HepG2 (cell line): ENCODE measurements around the gene FLAD1. TPM values are rescaled to one million over a fixed set of nuclear protein-coding genes. Genes with fewer than 3 reads are reported as not detected.

Experiments used
- AKAP8 ChIP-seq: sonication (generic); formaldehyde crosslinking; IDR thresholded peaks from 2 replicates; pipeline ENCODE4 v1.5.1; 2020; ENCODE audit warnings: mild to moderate bottlenecking, missing genetic modification reagents
- ARNT2 ChIP-seq: sonication (generic); formaldehyde crosslinking; IDR thresholded peaks from 2 replicates; pipeline ENCODE4 v1.8.0; 2022; ENCODE audit warnings: mild to moderate bottlenecking, low read depth, missing genetic modification reagents, moderate library complexity
- CENPT ChIP-seq: sonication (generic); formaldehyde crosslinking; IDR thresholded peaks from 2 replicates; pipeline ENCODE4 v1.8.0; 2022; ENCODE audit warnings: low read depth, mild to moderate bottlenecking, moderate library complexity, missing genetic modification reagents
- GMEB2 ChIP-seq: IDR thresholded peaks from 2 replicates; pipeline ENCODE4 v1.6.1; 2016; ENCODE audit warnings: missing biosample characterization, missing genetic modification reagents, low read depth
- HDAC1 ChIP-seq: sonication (generic); formaldehyde crosslinking; IDR thresholded peaks from 2 replicates; pipeline ENCODE4 v1.5.1; 2020; ENCODE audit warnings: mild to moderate bottlenecking, missing genetic modification reagents
- HMGXB4 ChIP-seq, 2 experiments: sonication (generic) in 1 of 2; formaldehyde crosslinking in 1 of 2; IDR thresholded peaks; 2 replicates each; pipeline versions ENCODE4 v1.4.0 to v1.6.1; 2018 to 2020; ENCODE audit warnings: missing genetic modification reagents in 2 of 2, borderline replicate concordance in 1 of 2, low read depth in 1 of 2, mild to moderate bottlenecking in 1 of 2, missing biosample characterization in 1 of 2
- KDM2A ChIP-seq: sonication (generic); formaldehyde crosslinking; IDR thresholded peaks from 2 replicates; pipeline ENCODE4 v1.4.0; 2020; ENCODE audit warnings: low read depth, missing genetic modification reagents, borderline replicate concordance
- NFE2 ChIP-seq: sonication (generic); formaldehyde crosslinking; IDR thresholded peaks from 2 replicates; pipeline ENCODE4 v1.4.0; 2020; ENCODE audit warnings: missing genetic modification reagents
- REPIN1 ChIP-seq: sonication (generic); formaldehyde crosslinking; IDR thresholded peaks from 2 replicates; pipeline ENCODE4 v1.8.0; 2022; ENCODE audit warnings: missing genetic modification reagents, low read depth, mild to moderate bottlenecking, borderline replicate concordance
- SOX6 ChIP-seq, 2 experiments: fragments of 450-650 bp in 1 of 2; sonication (generic) in 1 of 2; formaldehyde crosslinking in 1 of 2; IDR thresholded peaks; 2 replicates each; pipeline versions ENCODE4 v1.4.0 to v1.6.1; 2017 to 2020; ENCODE audit warnings: antibody characterized with exemption in 1 of 2, mild to moderate bottlenecking in 1 of 2, missing genetic modification reagents in 1 of 2
- SP2 ChIP-seq: sonication (generic); formaldehyde crosslinking; IDR thresholded peaks from 2 replicates; pipeline ENCODE4 v1.5.1; 2020; ENCODE audit warnings: mild to moderate bottlenecking, missing genetic modification reagents
- TARDBP ChIP-seq: sonication (generic); formaldehyde crosslinking; IDR thresholded peaks from 2 replicates; pipeline ENCODE4 v1.8.0; 2022; ENCODE audit warnings: mild to moderate bottlenecking, missing genetic modification reagents
- ZBTB42 ChIP-seq: sonication (generic); formaldehyde crosslinking; IDR thresholded peaks from 2 replicates; pipeline ENCODE4 v1.5.0; 2020; ENCODE audit warnings: mild to moderate bottlenecking, missing genetic modification reagents
- ZFP36L2 ChIP-seq: sonication (generic); formaldehyde crosslinking; IDR thresholded peaks from 2 replicates; pipeline ENCODE4 v1.4.0; 2020; ENCODE audit warnings: missing genetic modification reagents
- ZNF264 ChIP-seq: sonication (generic); formaldehyde crosslinking; IDR thresholded peaks from 2 replicates; pipeline ENCODE4 v1.4.0; 2020; ENCODE audit warnings: missing genetic modification reagents
- ZNF703 ChIP-seq: sonication (generic); formaldehyde crosslinking; IDR thresholded peaks from 2 replicates; pipeline ENCODE4 v1.5.1; 2020; ENCODE audit warnings: missing genetic modification reagents, mild to moderate bottlenecking, moderate library complexity, borderline replicate concordance
- ZNF749 ChIP-seq: sonication (generic); formaldehyde crosslinking; IDR thresholded peaks from 2 replicates; pipeline ENCODE4 v1.8.0; 2022; ENCODE audit warnings: mild to moderate bottlenecking, missing genetic modification reagents, moderate library complexity, borderline replicate concordance
- ZNF781 ChIP-seq: sonication (generic); formaldehyde crosslinking; IDR thresholded peaks from 2 replicates; pipeline ENCODE4 v1.5.1; 2020; ENCODE audit warnings: borderline replicate concordance, mild to moderate bottlenecking, missing genetic modification reagents; ENCODE audit errors: not compliant biosample characterization
- polyA plus RNA-seq, 8 experiments: library from polyadenylated mRNA; depleted of rRNA in 3 of 8; stranded (reverse) in 7 of 8; unstranded in 1 of 8; fragments of >200 nt; fragmentation: Illumina TruSeq in 4 of 8; extraction: Trizol in 4 of 8; gene quantifications; 2 replicates each; pipeline versions ENCODE4 v1.2.1 to v1.2.3, GENCODE V29; 2011 to 2016; ENCODE audit warnings: low read depth in 4 of 8, missing spikeins in 1 of 8, mixed read lengths in 1 of 8; ENCODE audit not compliant: insufficient read depth in 1 of 8
- total RNA-seq, 5 experiments: library from RNA; depleted of rRNA; stranded (reverse); fragments of >200 nt; fragmentation: Illumina TruSeq; extraction: Trizol; gene quantifications; 2 replicates each; pipeline ENCODE4 v1.2.3, GENCODE V29; 2016; ENCODE audit warnings: low read depth in 1 of 5

Gene FLAD1
- total and polyA plus RNA-seq, 2 of the 13 experiments (the other 11 are each of a cell fraction or from before 2014, with no cell fraction given): 25.9 to 32.8 TPM

GRCh38 chr1:154982897-154983648 is at the start of gene FLAD1 (continued):
- TF ChIP-seq KDM2A (peak; percentile 73; the same call in 1 of the 2 replicates), TARDBP (CRISPR knock-in tag) (peak; percentile 90), ZBTB42 (CRISPR knock-in tag) (no peak), AKAP8 (CRISPR knock-in tag) (no peak), ZNF749 (CRISPR knock-in tag) (no peak; the same call in 1 of the 2 replicates), REPIN1 (peak; percentile 29; the same call in 1 of the 2 replicates), ARNT2 (no peak), GMEB2 (CRISPR knock-in tag) (0 out of 2 replicates have a peak, but pooled peaks have one; percentile 14), CENPT (CRISPR knock-in tag) (no peak), ZNF703 (CRISPR knock-in tag) (no peak), NFE2 (CRISPR knock-in tag) (no peak), SOX6 (IDR thresholded peaks at IDR 0.05) (no peak), SOX6 (CRISPR knock-in tag; IDR thresholded peaks at IDR 0.05) (peak; percentile 75), HDAC1 (peak; percentile 94), HMGXB4 (CRISPR knock-in tag; IDR thresholded peaks at IDR 0.05; ENCODE audit: borderline replicate concordance in 1 of 2, low read depth in 1 of 2) (0 out of 4 replicates have a peak, but pooled peaks of 1 of the 2 experiments have one; percentile 25), ZNF781 (CRISPR knock-in tag) (no peak), SP2 (CRISPR knock-in tag) (peak; percentile 99), ZNF264 (CRISPR knock-in tag) (0 out of 2 replicates have a peak, but pooled peaks have one; percentile 21), ZFP36L2 (CRISPR knock-in tag) (no peak)
